Dermis blood vessel endothelial cell (primary cell): ENCODE results near the gene CD247. TPM values are rescaled to one million over a fixed set of nuclear protein-coding genes. Genes with fewer than 3 reads are reported as not detected.
A peak's percentile ranks its signal among the peaks of the same experiment; 100 is the strongest.

Experiments
- DNase-seq: peaks from one replicate; pipeline ENCODE4 v3.0.0; 2010
- total RNA-seq: library from RNA; depleted of rRNA; stranded (reverse); fragments of >200 nt; gene quantifications from 2 replicates; pipeline ENCODE4 v1.2.3, GENCODE V29; 2014

CD247 gene
- total RNA-seq, 1 donor from 2014 or later, result not detected

- peak; percentile 57 for DNase-seq
Measured at GRCh38 chr1:167404161-167404888, 114.0 kb downstream of the CD247 start.

GRCh38 chr1:167401260-167401873 is 117.0 kb downstream of the CD247 start:
- peak; percentile 76 for DNase-seq

GRCh38 chr1:167400359-167400953 is 117.9 kb downstream of the CD247 start:
- DNase-seq, result no peak

GRCh38 chr1:167392200-167392696 is 126.1 kb downstream of the CD247 start:
- no peak for DNase-seq

GRCh38 chr1:167388976-167389375 is 129.4 kb downstream of the CD247 start:
- no peak for DNase-seq

- DNase-seq, result no peak
Measured at GRCh38 chr1:167387251-167387910, 130.9 kb downstream of the CD247 start.

Other genes starting within 250 kb of the CD247 start
- 58.1 and 71.5 TPM in 2 replicates for gene CREG1, start 35.2 kb upstream of the CD247 start, total RNA-seq
- gene RCSD1, start 111.7 kb upstream of the CD247 start, total RNA-seq, result 49.2 and 55.7 TPM in 2 replicates
- gene MPZL1, start 203.5 kb upstream of the CD247 start, total RNA-seq, result 114 and 127 TPM in 2 replicates